WTC11 (cell line): ENCODE measurements around the gene SLCO4A1. TPM values are rescaled to one million over a fixed set of nuclear protein-coding genes. Genes with fewer than 3 reads are reported as not detected.

Source experiments
- ATAC-seq: fragments of 200-7000 bp; cut with Tn5 transposase; 2 replicates; pipeline ENCODE4 v1.10.0; 2021; ENCODE audit warnings: mild to moderate bottlenecking, moderate library complexity
- CTCF ChIA-PET: fragments of 300-600 bp; sonication (Branson Sonifier 250); formaldehyde crosslinking; loops from one replicate; lab custom pipeline; 2021; ENCODE audit warnings: antibody characterized with exemption; lab: Charles Lee
- POLR2A ChIA-PET: fragments of 350-600 bp; sonication (Branson Sonifier 250); formaldehyde crosslinking; loops from one replicate; lab custom pipeline; 2021; ENCODE audit warnings: antibody characterized with exemption; lab: Charles Lee
- DNase-seq: peaks from one replicate; pipeline ENCODE4 v3.0.0; 2021; ENCODE audit warnings: low spot score
- H3K27ac Mint-ChIP-seq: 2 replicates; pipeline ENCODE4 v1.8.0; 2021; ENCODE audit warnings: mixed read lengths
- H3K27me3 Mint-ChIP-seq: 2 replicates; pipeline ENCODE4 v1.8.0; 2021; ENCODE audit warnings: low read depth, mild to moderate bottlenecking, moderate library complexity, mixed read lengths
- H3K36me3 Mint-ChIP-seq: 2 replicates; pipeline ENCODE4 v1.8.0; 2021; ENCODE audit warnings: mixed read lengths
- H3K4me1 Mint-ChIP-seq: 2 replicates; pipeline ENCODE4 v1.8.0; 2022; ENCODE audit warnings: mixed read lengths
- H3K4me3 Mint-ChIP-seq: 2 replicates; pipeline ENCODE4 v1.8.0; 2021; ENCODE audit warnings: mild to moderate bottlenecking, moderate library complexity, mixed read lengths
- H3K9me3 Mint-ChIP-seq: 2 replicates; pipeline ENCODE4 v1.8.0; 2021; ENCODE audit warnings: mixed read lengths
- CREB1 ChIP-seq: sonication (generic); formaldehyde crosslinking; IDR thresholded peaks from 2 replicates; pipeline ENCODE4 v1.8.0; 2023; ENCODE audit warnings: mild to moderate bottlenecking, missing genetic modification reagents
- CREM ChIP-seq: sonication (generic); formaldehyde crosslinking; IDR thresholded peaks from 2 replicates; pipeline ENCODE4 v1.8.1; 2022; ENCODE audit warnings: mild to moderate bottlenecking, missing genetic modification reagents, moderate library complexity
- ELF4 ChIP-seq: sonication (generic); formaldehyde crosslinking; IDR thresholded peaks from 2 replicates; pipeline ENCODE4 v1.8.1; 2022; ENCODE audit warnings: low read depth, mild to moderate bottlenecking, moderate library complexity, missing genetic modification reagents
- GTF2I ChIP-seq: fragments of 250-450 bp; sonication (Bioruptor Pico); conservative IDR thresholded peaks from 2 replicates; pipeline ENCODE4 v1.4.0; 2021; ENCODE audit warnings: mild to moderate bottlenecking
- JUN ChIP-seq: sonication (generic); formaldehyde crosslinking; IDR thresholded peaks from 2 replicates; pipeline ENCODE4 v1.8.0; 2023; ENCODE audit warnings: mild to moderate bottlenecking, missing genetic modification reagents
- MXD4 ChIP-seq: fragments of 250-450 bp; sonication (Bioruptor Pico); IDR thresholded peaks from 2 replicates; pipeline ENCODE4 v1.8.0; 2021; ENCODE audit warnings: mild to moderate bottlenecking, moderate library complexity, borderline replicate concordance
- NFE2L1 ChIP-seq: sonication (generic); formaldehyde crosslinking; IDR thresholded peaks from 2 replicates; pipeline ENCODE4 v1.8.1; 2023; ENCODE audit warnings: missing genetic modification reagents
- NR3C1 ChIP-seq: sonication (generic); formaldehyde crosslinking; conservative IDR thresholded peaks from 2 replicates; pipeline ENCODE4 v1.8.1; 2023; ENCODE audit warnings: low read depth, mild to moderate bottlenecking, missing genetic modification reagents
- OVOL2 ChIP-seq: fragments of 250-450 bp; sonication (Bioruptor Pico); IDR thresholded peaks from 2 replicates; pipeline ENCODE4 v1.9.0; 2021; ENCODE audit warnings: mild to moderate bottlenecking, borderline replicate concordance
- total RNA-seq: library from RNA; stranded (reverse); gene quantifications from 3 replicates; pipeline ENCODE4 v1.2.3, GENCODE V29; 2021
- TF ChIP-seq, protein P1 (sequence below): fragments of 250-450 bp; sonication (Bioruptor Pico); IDR thresholded peaks from 2 replicates; pipeline ENCODE4 v1.9.0; 2021; ENCODE audit warnings: mild to moderate bottlenecking
- TF ChIP-seq, protein P2 (sequence below): fragments of 250-450 bp; sonication (Bioruptor Pico); IDR thresholded peaks from 2 replicates; pipeline ENCODE4 v1.9.0; 2021; ENCODE audit warnings: mild to moderate bottlenecking, borderline replicate concordance
- TF ChIP-seq, protein P3 (sequence below): sonication (generic); formaldehyde crosslinking; IDR thresholded peaks from 2 replicates; pipeline ENCODE4 v1.8.0; 2023; ENCODE audit warnings: missing genetic modification reagents
- TF ChIP-seq, protein P4 (sequence below): sonication (generic); formaldehyde crosslinking; conservative IDR thresholded peaks from 2 replicates; pipeline ENCODE4 v1.8.1; 2022; ENCODE audit warnings: mild to moderate bottlenecking, missing genetic modification reagents
- TF ChIP-seq, protein P5 (sequence below): sonication (generic); formaldehyde crosslinking; IDR thresholded peaks from 2 replicates; pipeline ENCODE4 v1.8.1; 2022; ENCODE audit warnings: low read depth, mild to moderate bottlenecking, moderate library complexity, missing genetic modification reagents, borderline replicate concordance

The SLCO4A1 gene
- total RNA-seq, 1 experiment from 2014 or later: 19.9 TPM

DNA sequence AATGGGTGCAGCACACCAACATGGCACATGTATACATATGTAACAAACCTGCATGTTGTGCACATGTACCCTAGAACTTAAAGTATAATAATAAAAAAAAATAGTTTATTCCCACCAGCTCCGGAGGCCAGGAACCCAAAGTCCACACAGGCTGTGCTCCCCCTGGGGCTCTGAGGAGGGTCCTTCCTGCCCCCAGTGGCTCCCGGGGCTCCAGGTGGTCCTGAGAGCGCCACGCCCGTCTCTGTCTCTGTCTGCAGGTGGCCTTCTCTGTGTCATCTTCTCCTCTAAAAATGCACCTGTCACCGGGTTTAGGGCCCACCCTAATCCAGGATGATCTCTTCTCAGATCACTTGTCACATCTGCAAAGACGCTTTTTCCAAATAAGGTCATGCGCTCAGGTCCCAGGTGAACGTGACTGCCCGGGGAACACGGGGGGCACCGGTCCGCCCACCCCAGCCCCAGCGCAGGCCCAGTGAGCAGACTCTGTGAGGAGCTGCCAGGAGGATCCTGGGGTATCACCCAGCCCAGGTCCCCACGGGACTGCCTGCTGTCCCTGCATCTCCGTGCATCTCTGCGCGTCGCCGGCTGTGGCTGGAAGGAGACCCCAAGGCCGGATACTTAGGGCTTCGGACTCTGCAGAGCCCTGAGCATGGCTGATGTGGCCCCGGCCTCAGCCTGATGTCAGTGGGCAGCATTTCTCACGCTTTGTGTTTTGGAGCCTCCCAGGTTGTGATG lies 11.8 kb downstream of the SLCO4A1 start (continued):
- TF ChIP-seq, protein P1, sequence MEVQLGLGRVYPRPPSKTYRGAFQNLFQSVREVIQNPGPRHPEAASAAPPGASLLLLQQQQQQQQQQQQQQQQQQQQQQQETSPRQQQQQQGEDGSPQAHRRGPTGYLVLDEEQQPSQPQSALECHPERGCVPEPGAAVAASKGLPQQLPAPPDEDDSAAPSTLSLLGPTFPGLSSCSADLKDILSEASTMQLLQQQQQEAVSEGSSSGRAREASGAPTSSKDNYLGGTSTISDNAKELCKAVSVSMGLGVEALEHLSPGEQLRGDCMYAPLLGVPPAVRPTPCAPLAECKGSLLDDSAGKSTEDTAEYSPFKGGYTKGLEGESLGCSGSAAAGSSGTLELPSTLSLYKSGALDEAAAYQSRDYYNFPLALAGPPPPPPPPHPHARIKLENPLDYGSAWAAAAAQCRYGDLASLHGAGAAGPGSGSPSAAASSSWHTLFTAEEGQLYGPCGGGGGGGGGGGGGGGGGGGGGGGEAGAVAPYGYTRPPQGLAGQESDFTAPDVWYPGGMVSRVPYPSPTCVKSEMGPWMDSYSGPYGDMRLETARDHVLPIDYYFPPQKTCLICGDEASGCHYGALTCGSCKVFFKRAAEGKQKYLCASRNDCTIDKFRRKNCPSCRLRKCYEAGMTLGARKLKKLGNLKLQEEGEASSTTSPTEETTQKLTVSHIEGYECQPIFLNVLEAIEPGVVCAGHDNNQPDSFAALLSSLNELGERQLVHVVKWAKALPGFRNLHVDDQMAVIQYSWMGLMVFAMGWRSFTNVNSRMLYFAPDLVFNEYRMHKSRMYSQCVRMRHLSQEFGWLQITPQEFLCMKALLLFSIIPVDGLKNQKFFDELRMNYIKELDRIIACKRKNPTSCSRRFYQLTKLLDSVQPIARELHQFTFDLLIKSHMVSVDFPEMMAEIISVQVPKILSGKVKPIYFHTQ (CRISPR knock-in tag): no peak
- TF ChIP-seq, protein P2, sequence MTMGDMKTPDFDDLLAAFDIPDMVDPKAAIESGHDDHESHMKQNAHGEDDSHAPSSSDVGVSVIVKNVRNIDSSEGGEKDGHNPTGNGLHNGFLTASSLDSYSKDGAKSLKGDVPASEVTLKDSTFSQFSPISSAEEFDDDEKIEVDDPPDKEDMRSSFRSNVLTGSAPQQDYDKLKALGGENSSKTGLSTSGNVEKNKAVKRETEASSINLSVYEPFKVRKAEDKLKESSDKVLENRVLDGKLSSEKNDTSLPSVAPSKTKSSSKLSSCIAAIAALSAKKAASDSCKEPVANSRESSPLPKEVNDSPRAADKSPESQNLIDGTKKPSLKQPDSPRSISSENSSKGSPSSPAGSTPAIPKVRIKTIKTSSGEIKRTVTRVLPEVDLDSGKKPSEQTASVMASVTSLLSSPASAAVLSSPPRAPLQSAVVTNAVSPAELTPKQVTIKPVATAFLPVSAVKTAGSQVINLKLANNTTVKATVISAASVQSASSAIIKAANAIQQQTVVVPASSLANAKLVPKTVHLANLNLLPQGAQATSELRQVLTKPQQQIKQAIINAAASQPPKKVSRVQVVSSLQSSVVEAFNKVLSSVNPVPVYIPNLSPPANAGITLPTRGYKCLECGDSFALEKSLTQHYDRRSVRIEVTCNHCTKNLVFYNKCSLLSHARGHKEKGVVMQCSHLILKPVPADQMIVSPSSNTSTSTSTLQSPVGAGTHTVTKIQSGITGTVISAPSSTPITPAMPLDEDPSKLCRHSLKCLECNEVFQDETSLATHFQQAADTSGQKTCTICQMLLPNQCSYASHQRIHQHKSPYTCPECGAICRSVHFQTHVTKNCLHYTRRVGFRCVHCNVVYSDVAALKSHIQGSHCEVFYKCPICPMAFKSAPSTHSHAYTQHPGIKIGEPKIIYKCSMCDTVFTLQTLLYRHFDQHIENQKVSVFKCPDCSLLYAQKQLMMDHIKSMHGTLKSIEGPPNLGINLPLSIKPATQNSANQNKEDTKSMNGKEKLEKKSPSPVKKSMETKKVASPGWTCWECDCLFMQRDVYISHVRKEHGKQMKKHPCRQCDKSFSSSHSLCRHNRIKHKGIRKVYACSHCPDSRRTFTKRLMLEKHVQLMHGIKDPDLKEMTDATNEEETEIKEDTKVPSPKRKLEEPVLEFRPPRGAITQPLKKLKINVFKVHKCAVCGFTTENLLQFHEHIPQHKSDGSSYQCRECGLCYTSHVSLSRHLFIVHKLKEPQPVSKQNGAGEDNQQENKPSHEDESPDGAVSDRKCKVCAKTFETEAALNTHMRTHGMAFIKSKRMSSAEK: no peak
- TF ChIP-seq NFE2L1 (no peak), CREB1 (no peak)

DNA sequence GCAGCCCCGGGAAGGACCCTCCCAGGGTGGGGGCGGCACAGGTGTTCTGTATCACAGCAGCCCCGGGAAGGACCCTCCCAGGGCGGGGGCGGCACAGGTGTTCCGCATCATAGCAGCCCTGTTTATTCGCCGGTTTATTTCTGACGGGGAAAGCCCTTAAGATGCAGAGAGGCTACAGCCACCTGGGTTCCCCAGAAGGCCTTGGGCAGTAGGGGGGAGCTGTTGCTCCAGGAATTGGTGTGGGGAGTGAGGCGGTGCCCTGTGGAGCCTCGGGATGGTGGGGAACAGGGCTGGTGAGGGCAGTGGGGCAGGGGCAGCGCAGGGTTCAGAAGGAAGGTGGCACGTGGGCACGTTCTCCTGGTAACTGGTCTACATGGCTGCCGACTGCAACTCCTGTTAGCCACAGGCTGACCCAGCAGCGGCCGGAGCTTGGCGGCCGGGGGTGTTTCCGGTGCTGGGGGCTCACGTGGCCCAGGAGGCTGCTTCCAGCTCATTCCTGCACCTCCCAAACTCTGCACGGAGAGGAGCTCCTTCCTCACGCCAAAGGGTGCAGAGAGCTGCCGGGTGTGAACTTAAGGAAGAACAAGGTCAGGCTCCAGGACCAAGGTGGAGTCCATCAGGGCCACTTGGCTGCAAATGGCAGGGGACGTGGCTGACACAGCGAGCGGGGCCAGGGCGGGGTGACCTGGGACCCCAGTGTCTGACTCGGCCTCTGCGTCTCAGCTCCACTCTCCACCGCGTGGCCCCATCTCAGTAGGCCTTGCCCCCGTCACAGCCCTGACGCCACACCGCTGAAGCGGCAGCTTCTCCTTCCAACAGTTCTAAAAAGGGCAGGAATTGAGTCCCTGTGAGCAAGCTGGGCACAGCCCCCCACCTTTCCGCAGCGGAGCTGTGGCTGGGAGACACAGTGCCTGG lies 13.2 kb downstream of the SLCO4A1 start:
- Mint-ChIP-seq H3K36me3 (no peaks in the 10 kb centered on the region), H3K4me3 (no peak overlapping the region), H3K4me1 (peaks cover 18% of the 10 kb centered on the region), H3K9me3 (no peaks in the 10 kb centered on the region), H3K27ac (no peak overlapping the region), H3K27me3 (no peaks in the 10 kb centered on the region)
- no peak for DNase-seq
- no peak for ATAC-seq
- CTCF ChIA-PET: interaction anchor here (0.9 to 1.7 kb wide), 4 partner anchors 13 to 177 kb away, joined by 3 to 6 read pairs (median 4); partner anchors contain the start of gene SLCO4A1
- POLR2A ChIA-PET: interaction anchor here (0.6 kb wide), 1 partner anchor 268 kb away, joined by 4 read pairs; no protein-coding TSS in a partner anchor
- no peak for TF ChIP-seq GTF2I (CRISPR knock-in tag)
- no peak for TF ChIP-seq OVOL2 (CRISPR knock-in tag)
- no peak for TF ChIP-seq MXD4 (CRISPR knock-in tag)

DNA sequence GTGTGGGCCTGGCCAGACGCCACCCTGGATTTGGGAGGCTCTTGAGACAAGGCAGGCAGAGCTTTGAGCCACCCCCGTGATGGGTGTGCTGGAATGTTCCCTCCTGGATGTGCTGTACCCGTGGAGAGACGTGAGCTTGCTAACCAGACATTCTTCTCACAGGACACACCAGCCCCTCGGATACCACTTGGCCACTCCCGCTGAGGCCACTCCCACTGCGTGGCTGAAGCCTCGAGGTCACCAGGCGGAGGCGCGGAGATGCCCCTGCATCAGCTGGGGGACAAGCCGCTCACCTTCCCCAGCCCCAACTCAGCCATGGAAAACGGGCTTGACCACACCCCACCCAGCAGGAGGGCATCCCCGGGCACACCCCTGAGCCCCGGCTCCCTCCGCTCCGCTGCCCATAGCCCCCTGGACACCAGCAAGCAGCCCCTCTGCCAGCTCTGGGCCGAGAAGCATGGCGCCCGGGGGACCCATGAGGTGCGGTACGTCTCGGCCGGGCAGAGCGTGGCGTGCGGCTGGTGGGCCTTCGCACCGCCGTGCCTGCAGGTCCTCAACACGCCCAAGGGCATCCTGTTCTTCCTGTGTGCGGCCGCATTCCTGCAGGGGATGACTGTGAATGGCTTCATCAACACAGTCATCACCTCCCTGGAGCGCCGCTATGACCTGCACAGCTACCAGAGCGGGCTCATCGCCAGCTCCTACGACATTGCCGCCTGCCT lies 14.1 kb downstream of the SLCO4A1 start:
- CTCF ChIA-PET: interaction anchor here (0.9 to 1.2 kb wide), 4 partner anchors 14 to 178 kb away, joined by 3 to 4 read pairs (median 3); partner anchors contain the start of gene SLCO4A1
- DNase-seq: no peak
- ATAC-seq: no peak
- no peaks in the 10 kb centered on the region for H3K9me3 Mint-ChIP-seq
- H3K4me3 Mint-ChIP-seq: no peak overlapping the region
- peaks cover 11% of the 10 kb centered on the region for H3K4me1 Mint-ChIP-seq
- POLR2A ChIA-PET: interaction anchor here (0.6 kb wide), 1 partner anchor 269 kb away, joined by 4 read pairs; no protein-coding TSS in a partner anchor
- no peaks in the 10 kb centered on the region for H3K36me3 Mint-ChIP-seq
- no peak overlapping the region for H3K27ac Mint-ChIP-seq
- H3K27me3 Mint-ChIP-seq: no peaks in the 10 kb centered on the region
- TF ChIP-seq, protein P2: no peak
- TF ChIP-seq, protein P3, sequence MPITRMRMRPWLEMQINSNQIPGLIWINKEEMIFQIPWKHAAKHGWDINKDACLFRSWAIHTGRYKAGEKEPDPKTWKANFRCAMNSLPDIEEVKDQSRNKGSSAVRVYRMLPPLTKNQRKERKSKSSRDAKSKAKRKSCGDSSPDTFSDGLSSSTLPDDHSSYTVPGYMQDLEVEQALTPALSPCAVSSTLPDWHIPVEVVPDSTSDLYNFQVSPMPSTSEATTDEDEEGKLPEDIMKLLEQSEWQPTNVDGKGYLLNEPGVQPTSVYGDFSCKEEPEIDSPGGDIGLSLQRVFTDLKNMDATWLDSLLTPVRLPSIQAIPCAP: no peak
- no peak for TF ChIP-seq CREM
- TF ChIP-seq, protein P4, sequence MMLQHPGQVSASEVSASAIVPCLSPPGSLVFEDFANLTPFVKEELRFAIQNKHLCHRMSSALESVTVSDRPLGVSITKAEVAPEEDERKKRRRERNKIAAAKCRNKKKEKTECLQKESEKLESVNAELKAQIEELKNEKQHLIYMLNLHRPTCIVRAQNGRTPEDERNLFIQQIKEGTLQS (CRISPR knock-in tag): no peak
- TF ChIP-seq NR3C1: no peak
- no peak for TF ChIP-seq ELF4 (CRISPR knock-in tag)
- TF ChIP-seq, protein P5, sequence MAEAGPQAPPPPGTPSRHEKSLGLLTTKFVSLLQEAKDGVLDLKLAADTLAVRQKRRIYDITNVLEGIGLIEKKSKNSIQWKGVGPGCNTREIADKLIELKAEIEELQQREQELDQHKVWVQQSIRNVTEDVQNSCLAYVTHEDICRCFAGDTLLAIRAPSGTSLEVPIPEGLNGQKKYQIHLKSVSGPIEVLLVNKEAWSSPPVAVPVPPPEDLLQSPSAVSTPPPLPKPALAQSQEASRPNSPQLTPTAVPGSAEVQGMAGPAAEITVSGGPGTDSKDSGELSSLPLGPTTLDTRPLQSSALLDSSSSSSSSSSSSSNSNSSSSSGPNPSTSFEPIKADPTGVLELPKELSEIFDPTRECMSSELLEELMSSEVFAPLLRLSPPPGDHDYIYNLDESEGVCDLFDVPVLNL (CRISPR knock-in tag): no peak
- TF ChIP-seq JUN (CRISPR knock-in tag): no peak
